ENCODE measurements around the gene PLEKHH3.
"Not testable (repeated sequence)": the region's sequence is repeated elsewhere in the genome, so short reads cannot be mapped to it uniquely, and the experiment has no call there.

Gene PLEKHH3

DNA sequence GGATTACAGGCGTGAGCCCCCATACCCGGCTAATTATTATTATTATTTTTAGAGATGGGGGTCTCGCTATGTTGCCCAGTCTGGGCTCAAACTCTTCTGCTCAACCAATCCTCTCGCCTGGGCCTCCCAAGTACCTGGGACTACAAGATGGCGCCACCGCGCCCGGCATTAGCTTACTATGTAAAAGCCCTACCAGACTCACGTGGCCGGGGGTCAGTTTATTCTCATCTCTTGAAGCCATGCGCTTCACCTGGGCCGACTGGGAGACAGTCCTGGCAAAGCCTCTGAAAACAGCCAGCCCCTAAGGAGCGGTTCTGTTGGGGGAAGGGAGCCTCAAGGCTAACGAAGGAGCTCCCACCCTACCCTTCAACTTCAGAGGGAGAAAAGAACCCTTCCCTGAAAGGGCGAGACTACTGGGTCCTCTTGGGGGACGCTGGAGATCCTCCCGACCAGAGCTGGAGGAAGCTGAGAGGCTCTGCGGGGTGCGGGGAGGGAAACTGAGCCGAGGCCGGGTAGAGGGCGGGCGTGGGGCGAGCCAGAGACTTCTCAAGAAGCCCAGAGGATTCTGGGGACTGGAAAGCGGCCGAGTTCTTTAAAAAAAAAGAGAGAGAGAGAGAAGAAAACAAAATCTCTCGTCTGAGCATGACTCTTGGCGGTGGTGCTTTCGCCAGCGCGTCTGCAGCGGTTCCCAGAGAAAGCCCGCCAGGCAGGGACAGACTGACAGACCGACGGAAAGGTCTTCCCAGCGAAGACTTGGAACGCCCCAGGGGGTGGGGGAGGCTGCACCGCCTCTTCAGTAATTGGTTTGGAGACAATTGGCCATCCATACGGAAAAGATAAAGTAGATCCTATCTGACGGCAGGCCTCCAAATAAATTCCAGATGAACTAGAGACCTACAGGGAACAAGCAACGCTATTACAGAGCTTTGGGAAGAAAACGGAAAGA is 23.3 kb downstream of the PLEKHH3 start:
- intact Hi-C loops (cut with micrococcal nuclease), result no loop called here
- peaks cover 41% of the 10 kb centered on the region for H3K27me3 Mint-ChIP-seq
- no peaks in the 10 kb centered on the region for H3K36me3 Mint-ChIP-seq (ENCODE audit: low read depth)
- H3K4me1 Mint-ChIP-seq (ENCODE audit: low read depth), result peaks cover 22% of the 10 kb centered on the region
- peaks cover 6% of the 10 kb centered on the region for H3K9me3 Mint-ChIP-seq
- no peak overlapping the region for H3K27ac Mint-ChIP-seq
- peak overlapping the region; percentile 57 for H3K4me3 Mint-ChIP-seq

DNA sequence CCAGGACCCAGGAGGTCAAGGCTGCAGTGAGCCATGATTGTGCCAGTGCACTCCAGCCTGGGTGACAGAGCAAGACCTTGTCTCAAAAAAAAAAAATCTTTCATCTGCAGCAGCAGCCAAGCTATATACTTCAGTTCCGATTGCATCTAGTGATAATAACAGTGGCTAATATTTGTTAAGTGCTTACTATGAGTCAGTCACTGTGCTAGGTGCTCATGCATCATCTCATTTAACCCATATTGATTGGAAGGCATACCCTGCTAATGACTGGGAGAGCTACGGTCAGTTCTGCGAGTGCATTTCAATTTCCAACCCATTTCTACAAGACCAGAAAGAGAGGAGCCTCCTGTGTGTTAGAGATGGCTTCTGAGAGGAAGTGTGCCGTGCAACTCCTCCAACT is 25.4 kb downstream of the PLEKHH3 start:
- intact Hi-C loops (cut with micrococcal nuclease), result no loop called here
- no peaks in the 10 kb centered on the region for H3K36me3 Mint-ChIP-seq (ENCODE audit: low read depth)
- H3K4me3 Mint-ChIP-seq, result no peak overlapping the region
- no peaks in the 10 kb centered on the region for H3K9me3 Mint-ChIP-seq
- H3K4me1 Mint-ChIP-seq (ENCODE audit: low read depth), result peaks cover 10% of the 10 kb centered on the region
- peaks cover 33% of the 10 kb centered on the region for H3K27me3 Mint-ChIP-seq
- no peak overlapping the region for H3K27ac Mint-ChIP-seq

DNA sequence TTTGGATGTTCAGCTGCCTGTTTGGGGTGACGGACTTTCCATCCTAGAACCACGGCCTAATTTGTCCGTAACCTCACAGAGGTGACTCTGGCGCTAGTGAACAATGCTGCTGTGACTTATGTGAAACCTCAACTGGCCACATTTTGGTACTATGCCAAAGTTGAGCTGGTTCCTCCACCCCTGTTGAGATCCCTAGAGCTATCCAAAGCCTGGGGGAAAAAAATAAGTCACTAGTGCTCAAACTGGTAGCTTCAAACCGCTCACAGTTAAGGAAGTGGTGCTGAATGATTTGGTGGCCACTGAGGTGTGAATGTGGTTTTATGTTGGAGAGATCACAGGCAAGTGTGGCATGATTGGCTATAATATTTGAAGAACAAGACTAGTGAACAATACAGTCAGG is 29.0 kb downstream of the PLEKHH3 start:
- intact Hi-C loops (cut with micrococcal nuclease), result no loop called here
- H3K27ac Mint-ChIP-seq, result no peak overlapping the region
- no peaks in the 10 kb centered on the region for H3K36me3 Mint-ChIP-seq (ENCODE audit: low read depth)
- H3K9me3 Mint-ChIP-seq, result no peaks in the 10 kb centered on the region
- H3K4me3 Mint-ChIP-seq, result no peak overlapping the region
- no peaks in the 10 kb centered on the region for H3K4me1 Mint-ChIP-seq (ENCODE audit: low read depth)
- peaks cover 6% of the 10 kb centered on the region for H3K27me3 Mint-ChIP-seq

DNA sequence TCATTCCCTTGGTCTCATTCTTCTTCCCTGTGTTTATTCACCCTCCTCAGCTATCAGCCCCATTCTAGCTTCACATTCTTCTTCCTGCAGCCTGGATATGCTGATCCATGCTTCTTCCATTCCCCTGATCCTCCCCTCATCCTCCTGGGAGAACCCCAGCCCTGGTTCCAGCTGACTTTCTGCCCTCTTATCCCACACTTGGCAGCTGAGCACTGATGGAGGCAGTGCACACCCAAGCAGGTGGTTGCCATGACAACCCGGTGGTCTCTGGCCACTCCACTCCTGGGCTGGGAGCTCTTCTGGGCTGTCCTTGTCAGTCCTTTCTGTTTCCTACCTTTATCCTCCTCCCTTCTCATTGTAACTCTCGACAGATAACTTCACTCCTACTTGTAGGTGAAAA is 34.5 kb downstream of the PLEKHH3 start:
- no peaks in the 10 kb centered on the region for H3K4me1 Mint-ChIP-seq (ENCODE audit: low read depth)
- no peak overlapping the region for H3K27ac Mint-ChIP-seq
- H3K4me3 Mint-ChIP-seq, result no peak overlapping the region
- intact Hi-C loops (cut with micrococcal nuclease), result no loop called here
- H3K9me3 Mint-ChIP-seq, result no peaks in the 10 kb centered on the region
- H3K27me3 Mint-ChIP-seq, result peaks cover 12% of the 10 kb centered on the region
- H3K36me3 Mint-ChIP-seq (ENCODE audit: low read depth), result no peaks in the 10 kb centered on the region

DNA sequence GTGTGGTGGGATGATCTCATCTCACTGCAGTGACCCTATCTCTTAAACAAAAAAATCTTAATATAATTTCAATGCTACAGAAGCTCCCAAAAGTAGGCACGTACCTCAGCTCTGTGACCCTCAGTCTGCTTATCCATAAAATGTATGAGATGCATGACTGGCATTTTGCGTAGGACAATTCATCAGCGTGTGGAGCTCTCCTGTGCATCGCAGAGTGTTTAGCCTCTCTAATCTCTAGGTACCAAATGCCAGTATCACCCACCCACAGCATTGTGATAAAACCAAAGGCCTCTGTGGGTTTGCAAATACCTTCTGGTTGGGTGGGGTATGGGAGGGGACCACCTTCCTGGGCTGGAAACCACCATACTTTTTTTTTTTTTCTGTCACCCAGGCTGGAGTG is 36.7 kb downstream of the PLEKHH3 start:
- Mint-ChIP-seq H3K27me3 (peaks cover 17% of the 10 kb centered on the region), H3K4me3 (no peak overlapping the region), H3K36me3 (ENCODE audit: low read depth) (no peaks in the 10 kb centered on the region), H3K9me3 (no peaks in the 10 kb centered on the region), H3K4me1 (ENCODE audit: low read depth) (no peaks in the 10 kb centered on the region), H3K27ac (no peak overlapping the region)
- intact Hi-C loops (cut with micrococcal nuclease), result no loop called here

DNA sequence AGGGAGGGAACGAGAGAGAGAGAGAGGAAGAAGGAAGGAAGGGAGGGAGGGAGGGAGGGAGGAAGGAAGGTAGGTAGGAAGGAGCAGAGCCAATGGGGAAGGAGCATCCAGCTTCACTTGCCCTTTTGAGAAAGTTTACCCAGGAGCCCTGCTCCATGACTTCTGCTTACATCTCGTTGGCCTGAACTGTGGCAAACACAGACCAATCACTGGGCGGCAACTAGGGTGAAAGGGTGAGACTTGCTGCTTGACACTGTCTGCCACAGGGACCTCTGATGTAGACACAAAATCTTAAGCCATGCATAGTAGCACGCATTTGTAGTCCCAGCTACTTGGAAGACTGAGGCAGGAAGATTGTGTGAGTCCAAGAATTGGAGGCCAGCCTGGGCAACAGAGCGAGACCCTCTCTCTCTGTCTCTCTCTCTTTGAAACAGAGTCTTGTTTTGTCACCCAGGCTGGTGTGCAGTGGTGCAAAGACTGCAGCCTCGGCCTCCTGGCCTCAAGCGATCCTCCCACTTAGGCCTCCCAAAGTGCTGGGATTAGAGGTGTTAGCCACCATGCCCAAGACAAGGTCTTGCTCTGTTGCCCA is 37.2 kb downstream of the PLEKHH3 start:
- no peaks in the 10 kb centered on the region for H3K4me1 Mint-ChIP-seq (ENCODE audit: low read depth)
- H3K36me3 Mint-ChIP-seq (ENCODE audit: low read depth), result no peaks in the 10 kb centered on the region
- intact Hi-C loops (cut with micrococcal nuclease), result no loop called here
- no peaks in the 10 kb centered on the region for H3K9me3 Mint-ChIP-seq
- peaks cover 17% of the 10 kb centered on the region for H3K27me3 Mint-ChIP-seq
- H3K27ac Mint-ChIP-seq, result no peak overlapping the region
- H3K4me3 Mint-ChIP-seq, result no peak overlapping the region

DNA sequence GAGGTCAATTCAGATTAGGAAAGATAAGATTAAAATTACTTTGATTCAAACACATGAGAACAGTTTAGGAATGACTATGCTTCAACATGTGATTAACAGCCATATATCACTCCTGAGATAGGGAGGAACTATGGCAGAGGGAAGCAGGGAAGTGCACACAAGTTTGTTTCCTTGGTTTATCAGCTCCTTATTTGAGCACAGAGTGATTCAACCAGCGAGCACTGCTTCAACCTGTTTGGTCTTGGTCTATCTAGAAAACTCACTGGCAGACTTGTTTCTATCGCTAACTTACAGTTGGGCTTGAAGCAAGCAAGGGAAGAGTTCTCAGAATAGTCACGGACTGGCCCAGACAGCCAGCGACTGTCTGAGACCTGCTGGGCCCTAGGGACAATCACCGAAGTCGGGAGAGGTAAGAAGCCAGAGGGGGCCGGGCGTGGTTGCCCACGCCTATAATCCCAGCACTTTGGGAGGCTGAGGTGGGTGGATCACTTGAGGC is 43.8 kb downstream of the PLEKHH3 start:
- Mint-ChIP-seq H3K36me3 (ENCODE audit: low read depth) (no peaks in the 10 kb centered on the region), H3K9me3 (no peaks in the 10 kb centered on the region), H3K4me1 (ENCODE audit: low read depth) (peaks cover 6% of the 10 kb centered on the region), H3K27me3 (peaks cover 5% of the 10 kb centered on the region), H3K27ac (no peak overlapping the region), H3K4me3 (no peak overlapping the region)
- intact Hi-C loops (cut with micrococcal nuclease), result no loop called here

DNA sequence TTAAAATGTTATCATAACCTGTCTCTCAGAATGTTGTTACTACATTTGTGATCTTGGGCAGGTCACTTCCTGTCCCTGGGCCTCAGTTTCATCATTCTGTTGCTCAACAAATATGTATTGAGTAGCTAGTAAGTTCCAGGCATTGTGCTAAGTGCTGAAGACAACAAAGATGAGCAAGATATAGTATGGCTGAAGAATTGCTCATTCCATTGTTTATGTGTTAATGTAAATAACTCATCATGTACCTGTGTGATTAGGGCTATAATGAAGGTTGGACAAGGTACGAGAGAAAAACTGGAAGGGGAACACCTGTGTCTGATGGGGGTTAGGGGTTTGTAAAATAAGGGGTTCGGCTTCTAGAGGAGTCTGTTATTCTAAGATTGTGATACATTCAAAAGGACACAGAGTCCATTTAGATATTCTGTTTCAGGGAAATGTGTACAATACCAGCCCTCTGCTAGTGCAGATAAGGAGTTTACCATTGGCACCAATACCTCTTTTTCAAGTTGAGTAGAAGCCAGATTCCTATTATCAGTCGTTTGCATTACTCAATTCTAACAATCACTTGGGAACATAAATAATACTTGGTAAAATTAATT is 47.3 kb downstream of the PLEKHH3 start:
- intact Hi-C loops (cut with micrococcal nuclease), result no loop called here
- Mint-ChIP-seq H3K4me1 (ENCODE audit: low read depth) (peaks cover 6% of the 10 kb centered on the region), H3K36me3 (ENCODE audit: low read depth) (no peaks in the 10 kb centered on the region), H3K9me3 (no peaks in the 10 kb centered on the region), H3K27ac (no peak overlapping the region), H3K27me3 (no peaks in the 10 kb centered on the region), H3K4me3 (no peak overlapping the region)

DNA sequence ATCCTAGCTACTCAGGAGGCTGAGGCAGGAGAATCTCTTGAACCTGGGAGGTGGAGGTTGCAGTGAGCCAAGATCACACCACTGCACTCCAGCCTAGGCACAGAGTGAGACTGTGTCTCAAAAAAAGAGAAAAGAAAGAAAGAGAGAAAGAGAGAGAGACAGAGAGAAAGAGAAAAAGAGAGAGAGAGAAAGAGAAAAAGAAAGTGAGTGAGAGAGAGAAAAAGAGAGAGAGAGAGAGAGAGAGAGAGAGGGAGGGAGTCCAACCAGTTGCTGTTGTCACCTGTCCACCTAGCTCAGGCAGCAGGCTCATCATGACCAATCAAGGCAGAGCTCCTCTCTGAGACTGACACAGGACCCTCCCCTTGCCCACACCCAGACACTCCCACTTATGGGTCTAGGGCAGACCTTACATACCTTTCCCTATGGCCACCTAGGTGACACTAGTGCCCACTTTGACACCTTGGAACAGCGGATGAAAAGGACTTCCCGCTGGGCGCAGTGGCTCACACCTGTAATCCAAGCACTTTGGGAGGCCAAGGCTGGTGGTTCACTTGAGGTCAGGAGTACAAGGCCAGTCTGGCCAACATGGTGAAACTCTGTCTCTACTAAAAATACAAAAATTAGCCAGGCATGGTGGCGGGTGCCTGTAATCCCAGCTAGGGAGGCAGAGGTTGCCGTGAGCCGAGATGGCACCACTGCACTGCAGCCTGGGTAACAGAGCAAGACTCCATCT is 49.6 kb downstream of the PLEKHH3 start:
- H3K9me3 Mint-ChIP-seq; H3K27me3 Mint-ChIP-seq; H3K4me3 Mint-ChIP-seq; intact Hi-C loops (cut with micrococcal nuclease); H3K27ac Mint-ChIP-seq; H3K4me1 Mint-ChIP-seq (ENCODE audit: low read depth); H3K36me3 Mint-ChIP-seq (ENCODE audit: low read depth): not testable (repeated sequence)

DNA sequence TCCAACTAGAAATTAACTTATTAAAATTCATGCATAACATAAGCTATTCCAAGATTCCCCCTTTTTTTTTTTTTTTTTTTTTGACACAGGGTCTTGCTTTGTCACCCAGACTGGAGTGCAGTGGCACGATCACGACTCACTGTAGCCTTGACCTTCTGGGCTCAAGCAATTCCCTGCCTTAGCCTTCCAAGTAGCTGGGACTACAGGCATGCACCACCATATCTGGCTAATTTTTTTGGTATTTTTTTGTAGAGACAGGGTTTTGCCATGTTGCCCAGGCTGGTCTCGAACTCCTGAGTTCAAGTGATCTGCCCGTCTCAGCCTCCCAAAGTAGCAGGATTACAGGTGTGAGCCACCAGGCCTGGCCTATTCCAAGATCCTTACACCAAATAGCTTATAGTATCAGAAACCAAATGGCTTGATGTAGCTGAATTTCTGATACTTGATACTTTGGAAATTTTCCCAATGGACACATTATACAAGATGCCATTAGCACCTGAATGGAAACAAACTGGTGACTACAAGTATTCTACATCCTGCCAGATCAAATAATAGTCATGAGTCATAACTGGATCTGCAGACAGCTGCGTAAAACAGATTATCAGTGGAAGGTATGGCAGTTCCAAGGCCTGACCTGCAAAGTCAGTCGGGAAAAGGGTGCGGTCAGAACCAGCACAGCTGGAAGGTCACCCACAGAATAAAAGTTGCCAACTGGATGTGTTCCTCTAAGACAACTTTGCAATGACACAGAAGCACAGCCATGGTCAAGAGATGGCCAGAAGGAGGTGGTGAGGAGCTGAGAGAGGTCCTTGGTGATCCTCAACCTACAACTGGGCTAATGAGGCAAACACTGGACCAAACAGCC is 52.8 kb downstream of the PLEKHH3 start:
- Mint-ChIP-seq H3K27me3 (no peaks in the 10 kb centered on the region), H3K36me3 (ENCODE audit: low read depth) (no peaks in the 10 kb centered on the region), H3K27ac (no peak overlapping the region), H3K9me3 (no peaks in the 10 kb centered on the region), H3K4me3 (no peak overlapping the region), H3K4me1 (ENCODE audit: low read depth) (no peaks in the 10 kb centered on the region)
- intact Hi-C loops (cut with micrococcal nuclease), result no loop called here

DNA sequence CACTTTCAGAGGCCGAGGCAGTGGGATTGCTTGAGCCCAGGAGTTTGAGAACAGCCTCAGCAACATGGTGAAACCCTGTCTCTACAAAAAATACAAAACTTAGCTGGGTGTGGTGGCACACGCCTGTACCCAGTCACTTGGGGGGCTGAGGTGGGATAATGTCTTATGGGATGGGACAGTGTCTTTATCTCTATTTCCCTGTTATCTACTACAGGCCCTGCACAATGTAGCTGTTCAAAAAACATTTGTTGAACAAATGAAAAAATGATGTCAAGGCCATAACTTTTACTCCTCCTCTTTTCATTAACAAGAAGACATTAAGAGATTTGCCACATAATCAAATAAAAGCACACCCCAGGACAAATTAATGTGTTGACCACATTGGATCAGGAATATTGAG is 53.5 kb downstream of the PLEKHH3 start:
- Mint-ChIP-seq H3K27ac (no peak overlapping the region), H3K36me3 (ENCODE audit: low read depth) (no peaks in the 10 kb centered on the region), H3K9me3 (no peaks in the 10 kb centered on the region), H3K4me3 (no peak overlapping the region), H3K4me1 (ENCODE audit: low read depth) (no peaks in the 10 kb centered on the region), H3K27me3 (no peaks in the 10 kb centered on the region)
- intact Hi-C loops (cut with micrococcal nuclease), result no loop called here

DNA sequence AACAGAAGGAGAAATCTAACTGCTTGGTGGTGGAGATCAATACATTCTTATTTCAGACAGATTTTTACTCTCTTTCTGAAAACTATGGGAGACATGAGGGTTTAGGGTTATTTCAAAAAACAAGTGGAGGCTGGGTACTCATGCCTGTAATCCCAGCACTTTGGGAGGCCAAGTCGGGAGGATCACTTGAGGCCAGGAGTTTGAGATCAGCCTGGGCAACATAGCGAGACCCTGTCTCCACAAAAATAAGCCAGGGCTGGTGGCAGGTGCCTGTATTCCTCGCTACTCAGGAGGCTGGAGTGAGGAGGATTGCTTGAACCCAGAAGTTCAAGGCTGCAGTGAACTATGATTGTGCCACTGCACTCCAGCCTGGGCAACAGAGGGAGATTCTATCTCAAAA is 54.8 kb downstream of the PLEKHH3 start:
- H3K4me3 Mint-ChIP-seq; H3K27me3 Mint-ChIP-seq; H3K36me3 Mint-ChIP-seq (ENCODE audit: low read depth): not testable (repeated sequence)

DNA sequence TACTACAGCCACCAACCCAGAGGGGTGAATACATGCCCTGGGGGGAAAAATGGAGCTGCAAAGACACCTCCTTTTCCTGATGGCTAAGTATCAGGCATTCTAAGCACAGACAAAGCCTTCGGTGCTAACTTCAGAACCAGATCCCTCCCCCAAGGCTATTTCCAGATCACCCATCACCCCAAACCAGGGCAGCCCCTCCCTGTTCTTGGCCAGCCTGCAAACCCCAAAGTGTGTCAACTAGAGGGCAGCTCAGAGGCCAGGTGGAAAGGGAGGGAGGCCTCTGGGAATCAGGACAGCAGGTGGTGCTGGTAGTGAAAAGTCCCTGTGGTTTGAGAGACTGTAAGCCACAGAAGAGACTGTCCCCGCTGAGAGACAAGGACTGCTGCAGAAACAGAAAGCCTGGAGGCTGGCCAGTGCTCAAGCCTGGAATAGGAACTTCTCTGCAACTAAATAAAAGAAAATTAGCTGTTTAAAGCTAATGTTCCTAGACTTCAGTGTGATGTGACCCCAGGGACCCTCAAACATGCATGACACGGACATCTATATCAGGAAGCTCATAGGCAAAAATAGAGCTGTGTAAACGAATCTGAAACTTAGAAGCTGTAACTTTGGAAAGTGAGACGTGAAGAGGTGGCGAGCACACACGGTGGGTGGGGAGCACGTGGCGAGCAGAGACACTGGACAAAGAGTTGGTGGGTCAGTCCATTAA is 58.2 kb downstream of the PLEKHH3 start:
- H3K9me3 Mint-ChIP-seq, result no peaks in the 10 kb centered on the region
- H3K36me3 Mint-ChIP-seq (ENCODE audit: low read depth), result peaks cover 24% of the 10 kb centered on the region
- intact Hi-C loops (cut with micrococcal nuclease), result no loop called here
- no peaks in the 10 kb centered on the region for H3K27me3 Mint-ChIP-seq
- no peak overlapping the region for H3K27ac Mint-ChIP-seq
- no peak overlapping the region for H3K4me3 Mint-ChIP-seq
- no peaks in the 10 kb centered on the region for H3K4me1 Mint-ChIP-seq (ENCODE audit: low read depth)

More for the DNA sequence above, 54.8 kb downstream of the PLEKHH3 start:
- H3K4me1 Mint-ChIP-seq (ENCODE audit: low read depth); H3K9me3 Mint-ChIP-seq; intact Hi-C loops (cut with micrococcal nuclease); H3K27ac Mint-ChIP-seq: not testable (repeated sequence)
